ENCODE data around the gene TWF2.

The TWF2 gene

DNA sequence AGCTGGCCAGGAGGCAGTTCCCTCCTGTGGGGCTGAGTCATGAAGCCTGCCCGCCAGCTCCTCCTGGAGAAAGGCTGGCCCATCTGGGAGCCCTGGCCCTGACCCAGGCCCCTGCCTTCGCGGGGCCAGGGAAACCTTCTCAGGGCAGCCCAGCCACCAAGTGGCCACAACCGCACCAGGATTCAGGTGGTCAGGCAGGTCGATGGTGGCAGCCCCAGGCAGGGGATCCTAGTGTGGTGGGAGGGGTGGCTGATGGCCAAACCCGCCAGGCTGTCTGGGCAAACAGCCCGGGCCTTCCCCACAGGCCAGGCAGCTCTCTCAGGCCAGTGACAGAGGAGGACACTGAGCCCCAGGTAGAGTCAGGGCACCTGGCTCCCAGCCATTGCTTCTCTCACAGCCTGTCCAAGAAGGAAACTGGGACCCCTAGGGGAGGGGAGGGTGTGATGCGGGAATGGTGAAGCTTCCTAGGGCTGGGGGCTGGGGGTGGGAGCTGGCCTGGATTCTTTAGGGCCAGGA, 1.2 kb downstream of the TWF2 start:
- Mint-ChIP-seq H3K9me3 (no peaks in the 10 kb centered on the region), H3K27ac (no peak overlapping the region), H3K27me3 (ENCODE audit: low read depth, poor library complexity) (peaks cover 6% of the 10 kb centered on the region), H3K36me3 (ENCODE audit: low read depth) (peaks cover 7% of the 10 kb centered on the region), H3K4me3 (peak overlapping the region; percentile 91), H3K4me1 (peaks cover 52% of the 10 kb centered on the region)
- TF ChIP-seq, protein P1, sequence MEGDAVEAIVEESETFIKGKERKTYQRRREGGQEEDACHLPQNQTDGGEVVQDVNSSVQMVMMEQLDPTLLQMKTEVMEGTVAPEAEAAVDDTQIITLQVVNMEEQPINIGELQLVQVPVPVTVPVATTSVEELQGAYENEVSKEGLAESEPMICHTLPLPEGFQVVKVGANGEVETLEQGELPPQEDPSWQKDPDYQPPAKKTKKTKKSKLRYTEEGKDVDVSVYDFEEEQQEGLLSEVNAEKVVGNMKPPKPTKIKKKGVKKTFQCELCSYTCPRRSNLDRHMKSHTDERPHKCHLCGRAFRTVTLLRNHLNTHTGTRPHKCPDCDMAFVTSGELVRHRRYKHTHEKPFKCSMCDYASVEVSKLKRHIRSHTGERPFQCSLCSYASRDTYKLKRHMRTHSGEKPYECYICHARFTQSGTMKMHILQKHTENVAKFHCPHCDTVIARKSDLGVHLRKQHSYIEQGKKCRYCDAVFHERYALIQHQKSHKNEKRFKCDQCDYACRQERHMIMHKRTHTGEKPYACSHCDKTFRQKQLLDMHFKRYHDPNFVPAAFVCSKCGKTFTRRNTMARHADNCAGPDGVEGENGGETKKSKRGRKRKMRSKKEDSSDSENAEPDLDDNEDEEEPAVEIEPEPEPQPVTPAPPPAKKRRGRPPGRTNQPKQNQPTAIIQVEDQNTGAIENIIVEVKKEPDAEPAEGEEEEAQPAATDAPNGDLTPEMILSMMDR (IDR thresholded peaks at IDR 0.05): no peak
- no peak for DNase-seq

DNA sequence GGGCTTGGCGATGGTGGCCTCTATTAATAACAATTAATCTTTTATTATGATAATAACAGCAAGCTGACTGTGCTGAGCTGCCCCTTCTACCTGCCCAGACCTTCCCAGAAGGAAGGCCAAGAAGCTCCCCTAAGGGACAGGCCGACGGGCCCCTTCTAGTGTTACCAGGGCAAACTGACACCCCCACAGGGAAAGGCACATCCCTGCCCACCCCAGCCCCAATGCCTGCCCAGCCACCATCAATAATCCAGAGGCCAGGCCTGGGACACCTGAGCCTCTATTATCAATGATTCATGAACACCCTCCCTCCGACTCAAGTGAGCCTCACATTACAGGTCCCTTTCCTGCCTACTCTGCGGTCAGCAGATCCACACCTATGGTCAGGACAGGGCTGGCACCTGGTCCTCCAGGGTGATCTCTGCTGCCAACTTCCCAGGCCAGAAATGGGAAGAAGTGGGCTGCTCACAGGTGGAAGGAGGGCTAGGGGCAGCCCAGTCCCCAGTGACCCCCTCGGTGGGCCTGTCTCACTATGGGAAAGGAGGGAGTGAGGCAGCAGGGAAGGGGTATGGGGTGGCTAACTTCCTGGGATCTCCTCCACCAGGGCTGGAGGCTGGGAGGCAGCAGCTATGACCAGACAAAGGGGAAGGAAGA, 1.8 kb downstream of the TWF2 start:
- TF ChIP-seq, protein P1 (IDR thresholded peaks at IDR 0.05): no peak
- H3K27ac Mint-ChIP-seq: no peak overlapping the region
- no peak for DNase-seq
- peak overlapping the region; percentile 50 for H3K4me3 Mint-ChIP-seq
- H3K36me3 Mint-ChIP-seq (ENCODE audit: low read depth): peaks cover 6% of the 10 kb centered on the region
- no peaks in the 10 kb centered on the region for H3K9me3 Mint-ChIP-seq
- peaks cover 52% of the 10 kb centered on the region for H3K4me1 Mint-ChIP-seq
- peaks cover under 1% of the 10 kb centered on the region for H3K27me3 Mint-ChIP-seq (ENCODE audit: low read depth, poor library complexity)

DNA sequence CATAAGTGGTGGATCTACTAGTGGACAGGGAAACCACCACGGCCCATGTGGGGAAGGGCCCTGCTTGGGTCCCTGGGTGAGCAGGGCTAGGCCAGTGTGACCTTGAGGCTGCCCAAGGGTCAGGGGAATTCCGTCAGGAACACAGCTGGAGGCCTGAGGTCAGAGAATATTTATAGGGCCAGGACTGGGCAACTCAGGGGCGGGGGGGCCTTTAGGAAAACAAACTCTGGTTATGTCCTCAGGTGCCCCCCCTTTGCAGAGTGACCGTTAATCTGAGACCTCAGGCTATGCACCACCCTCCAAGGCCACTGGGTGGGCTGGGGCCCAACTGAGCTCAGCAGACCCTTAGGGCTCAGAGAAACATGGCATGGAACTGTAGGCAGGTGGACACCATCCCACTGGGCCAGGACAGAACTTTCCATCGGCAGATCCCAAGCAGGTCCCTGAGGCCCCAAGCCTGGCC, 2.5 kb downstream of the TWF2 start:
- Mint-ChIP-seq H3K4me3 (no peak overlapping the region), H3K9me3 (no peaks in the 10 kb centered on the region), H3K36me3 (ENCODE audit: low read depth) (peaks cover 4% of the 10 kb centered on the region), H3K27me3 (ENCODE audit: low read depth, poor library complexity) (no peaks in the 10 kb centered on the region), H3K4me1 (peaks cover 52% of the 10 kb centered on the region), H3K27ac (no peak overlapping the region)
- DNase-seq: no peak
- TF ChIP-seq, protein P1 (IDR thresholded peaks at IDR 0.05): no peak

DNA sequence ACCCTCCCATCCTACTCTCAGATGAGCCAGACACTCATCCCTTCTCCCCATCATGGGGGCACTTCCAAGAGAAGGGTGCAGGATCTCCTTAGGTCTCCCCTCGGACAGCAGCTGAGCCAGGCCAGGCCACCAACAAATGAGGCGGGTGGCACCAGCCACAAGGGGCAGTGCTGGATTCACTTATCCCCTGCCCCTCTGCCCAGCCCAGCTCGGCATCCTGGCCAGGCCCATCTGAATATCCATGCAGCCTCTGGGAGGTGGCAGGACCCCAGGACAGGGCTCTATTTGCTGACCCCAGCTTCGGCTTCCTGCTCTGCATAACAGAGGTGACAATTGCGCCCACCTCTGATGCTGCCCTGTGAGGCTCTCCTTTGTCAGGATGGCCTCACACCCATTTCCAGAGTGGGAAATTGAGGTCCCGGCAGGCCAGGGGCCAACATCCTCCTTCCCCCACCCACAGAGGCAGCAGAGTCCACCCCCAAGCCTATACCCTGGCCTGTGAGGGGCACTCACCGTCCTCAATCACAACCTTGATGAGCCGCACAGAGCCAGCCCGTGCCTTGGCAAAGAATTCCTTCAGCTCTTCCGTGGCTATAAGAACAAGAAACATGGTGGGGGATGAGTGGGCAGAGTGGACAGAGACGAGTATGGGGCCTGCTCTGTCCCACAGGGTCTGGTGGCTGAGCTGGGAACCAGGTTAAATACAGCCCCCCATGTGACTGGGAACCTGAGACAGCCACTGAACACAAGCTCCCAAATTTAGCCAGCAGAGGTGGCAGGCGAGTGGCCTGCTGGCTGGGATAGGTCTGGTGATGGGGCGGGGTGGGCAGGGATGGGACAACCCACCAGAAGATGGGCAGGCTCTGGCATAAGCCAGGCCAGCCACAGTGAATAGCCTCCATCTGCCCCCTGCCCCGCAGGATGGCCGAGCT, 4.2 kb downstream of the TWF2 start:
- H3K9me3 Mint-ChIP-seq: no peaks in the 10 kb centered on the region
- DNase-seq: no peak
- TF ChIP-seq, protein P1 (IDR thresholded peaks at IDR 0.05): no peak
- no peaks in the 10 kb centered on the region for H3K27me3 Mint-ChIP-seq (ENCODE audit: low read depth, poor library complexity)
- H3K36me3 Mint-ChIP-seq (ENCODE audit: low read depth): peaks cover 4% of the 10 kb centered on the region
- no peak overlapping the region for H3K4me3 Mint-ChIP-seq
- H3K27ac Mint-ChIP-seq: no peak overlapping the region
- H3K4me1 Mint-ChIP-seq: peaks cover 40% of the 10 kb centered on the region

DNA sequence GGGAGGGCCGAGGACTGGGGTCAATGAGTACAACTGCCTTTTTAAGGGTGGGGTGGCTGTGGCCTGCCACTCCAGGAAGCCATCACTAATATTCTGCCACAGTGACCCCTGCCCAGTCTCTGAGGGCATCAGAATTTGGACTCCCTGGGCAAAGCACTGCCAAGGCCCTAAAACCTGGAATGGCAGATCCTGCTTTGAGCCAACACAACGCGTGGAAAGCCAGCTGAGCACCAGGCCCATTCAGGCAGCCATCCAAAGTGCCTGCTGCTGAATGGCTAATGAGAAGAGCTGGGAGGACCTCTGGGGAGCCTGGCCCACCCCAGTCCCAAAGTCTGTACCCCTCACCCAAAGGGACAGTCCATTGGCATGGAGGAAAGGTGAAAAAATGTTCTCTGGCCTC, 5.0 kb downstream of the TWF2 start:
- DNase-seq: no peak
- Mint-ChIP-seq H3K9me3 (no peaks in the 10 kb centered on the region), H3K27ac (no peak overlapping the region), H3K36me3 (ENCODE audit: low read depth) (peaks cover 4% of the 10 kb centered on the region), H3K4me1 (peaks cover 33% of the 10 kb centered on the region), H3K27me3 (ENCODE audit: low read depth, poor library complexity) (no peaks in the 10 kb centered on the region), H3K4me3 (no peak overlapping the region)
- TF ChIP-seq, protein P1 (IDR thresholded peaks at IDR 0.05): no peak

Measured in nephron progenitor cell (in vitro differentiated cells).